Stimulated activated CD4-positive, alpha-beta T cell treated with anti-CD3 and anti-CD28 coated beads, Interleukin-1b, Interleukin-23, amount 100 ng/mL, for 24 hours (primary cell): Measurements from ENCODE around the gene MRPL43.
"Not testable (repeated sequence)": the region's sequence is repeated elsewhere in the genome, so short reads cannot be mapped to it uniquely, and the experiment has no call there.

Experiments used
- DNase-seq, 4 experiments: peaks; one replicate each; pipeline ENCODE4 v3.0.0-alpha.2; 2020; ENCODE audit warnings: low read depth in 4 of 4, low spot score in 1 of 4

Gene MRPL43

GRCh38 chr10:100986952-100987684 is at the start of gene MRPL43, which contains the start of gene TWNK:
MRPL43 (minus strand) TSS chr10:100987497; CDS start chr10:100987443, 54 bp downstream.
TWNK (plus strand) TSS chr10:100987543; CDS start chr10:100988211, 668 bp downstream.
- peak; percentile 76 to 79 (median 78) for DNase-seq

GRCh38 chr10:101036726-101037125 is 49.4 kb upstream of the MRPL43 start:
- no peak for DNase-seq

GRCh38 chr10:101035916-101036702 is 48.8 kb upstream of the MRPL43 start:
- DNase-seq, result no peak

- DNase-seq, result no peak
These were observed 48.0 kb upstream of the MRPL43 start for GRCh38 chr10:101035314-101035713.

GRCh38 chr10:101034404-101034803 is 47.1 kb upstream of the MRPL43 start:
- DNase-seq, result not testable (repeated sequence)

GRCh38 chr10:101033276-101033675 is 46.0 kb upstream of the MRPL43 start:
- DNase-seq, result no peak

- peak in 2 of 4 experiments; percentile 24 to 48 for DNase-seq
These were observed 45.4 kb upstream of the MRPL43 start for GRCh38 chr10:101032637-101033224.

GRCh38 chr10:101031796-101032636 is 44.7 kb upstream of the MRPL43 start:
- peak; percentile 39 to 59 (median 54) for DNase-seq

GRCh38 chr10:101031128-101031795 is 44.0 kb upstream of the MRPL43 start, which contains the start of the genes PDZD7 and SFXN3:
PDZD7 (minus strand) TSS chr10:101031129; CDS start chr10:101030219, 910 bp downstream.
SFXN3 (plus strand) TSS chr10:101031234; CDS start chr10:101034695, 3,461 bp downstream.
- DNase-seq, result peak; percentile 90 to 96 (median 94)

GRCh38 chr10:101030496-101031127 is 43.3 kb upstream of the MRPL43 start:
- DNase-seq, result no peak

GRCh38 chr10:101029520-101030295 is 42.4 kb upstream of the MRPL43 start:
- no peak for DNase-seq

GRCh38 chr10:101028446-101029337 is 41.4 kb upstream of the MRPL43 start:
- no peak for DNase-seq

GRCh38 chr10:101027106-101027720 is 39.9 kb upstream of the MRPL43 start:
- DNase-seq, result no peak

GRCh38 chr10:101022967-101023705 is 35.8 kb upstream of the MRPL43 start:
- no peak for DNase-seq

GRCh38 chr10:101021692-101022251 is 34.5 kb upstream of the MRPL43 start:
- no peak for DNase-seq

GRCh38 chr10:101021239-101021638 is 33.9 kb upstream of the MRPL43 start:
- no peak for DNase-seq
